Ovary (tissue), 9 donors: ENCODE measurements around the gene LMF1. TPM values are rescaled to one million over a fixed set of nuclear protein-coding genes. Genes with fewer than 3 reads are reported as not detected.

ENCODE experiments used
- DNase-seq, 5 donors: peaks; one replicate each; pipeline ENCODE4 v3.0.0-alpha.2; 2019 to 2020
- H3K27ac ChIP-seq, 2 donors: fragments of 200-600 bp; one replicate each; pipeline versions ENCODE4 v1.5.1 to v1.8.0; 2019 to 2022
- H3K27me3 ChIP-seq: fragments of 200-600 bp; one replicate; pipeline ENCODE4 v1.8.0; 2022
- H3K36me3 ChIP-seq: fragments of 200-600 bp; sonication (generic); one replicate; pipeline ENCODE4 v1.5.1; 2019
- H3K4me1 ChIP-seq: one replicate; pipeline ENCODE4 v1.8.1; 2013; ENCODE audit warnings: mild to moderate bottlenecking, moderate library complexity; ENCODE audit not compliant: insufficient read depth
- H3K4me3 ChIP-seq: fragments of 200-600 bp; sonication (generic); one replicate; pipeline ENCODE4 v1.5.1; 2017
- H3K9me3 ChIP-seq, 2 donors: fragments of 200-600 bp in 1 of 2; sonication (generic) in 1 of 2; one replicate each; pipeline versions ENCODE4 v1.5.1 to v1.8.1; 2013 to 2019; ENCODE audit warnings: mild to moderate bottlenecking in 1 of 2, moderate library complexity in 1 of 2
- EP300 ChIP-seq: sonication (generic); formaldehyde crosslinking; IDR thresholded peaks from one replicate; pipeline ENCODE4 v1.6.1; 2017; ENCODE audit warnings: antibody characterized with exemption
- POLR2A ChIP-seq: fragments of 450-650 bp; IDR thresholded peaks from one replicate; pipeline ENCODE4 v1.6.1; 2017; ENCODE audit warnings: antibody characterized with exemption, mild to moderate bottlenecking, moderate library complexity
- WGBS, 3 donors: extraction: QIAGEN DNeasy Blood & Tissue Kit in 1 of 3; methylation state at CpG; one replicate each; pipeline versions ENCODE4 v1.1.5 to v1.1.7; 2013 to 2017; 5-methylcytosine and 5-hydroxymethylcytosine counted together
- intact Hi-C, 4 donors: fragments of 100-400 bp; cut with DNase I; formaldehyde crosslinking; loops; one replicate each; pipeline versions ENCODE4 v1.11.0 to v1.15.1; 2022 to 2023
- polyA plus RNA-seq, 2 donors: library from polyadenylated mRNA; stranded (reverse); fragments of 200-250 nt in 1 of 2; fragments of 350-450 nt in 1 of 2; fragmentation: Illumina TruSeq in 1 of 2; extraction: RNeasy Lipid Tissue Mini Kit (QIAGEN cat#74804) in 1 of 2; gene quantifications; one replicate each; pipeline ENCODE4 v1.2.3, GENCODE V29; 2013 to 2014
- total RNA-seq, 7 donors: library from RNA; depleted of rRNA in 2 of 7; stranded (reverse); fragments of >200 nt in 2 of 7; fragmentation: NEBNext Ultra II Directional in 3 of 7; extraction: Animal tissue kit (Norgen Biotek cat#: 25700) in 3 of 7; gene quantifications; one replicate each; pipeline versions ENCODE4 v1.1.0 to v1.2.4, GENCODE V29; 2016 to 2023
- TF ChIP-seq, protein P1 (sequence below), 3 donors: fragments of 450-650 bp in 2 of 3; fragments of 200-600 bp in 1 of 3; IDR thresholded peaks; one replicate each; pipeline versions ENCODE4 v1.5.1 to v1.8.0; 2016 to 2022; ENCODE audit warnings: antibody characterized with exemption in 3 of 3, mild to moderate bottlenecking in 1 of 3
- donor health status: DM: no; HTN: no; CAD: no; lungs with moderate emphysema.
- donor health status: DM: no; HTN: no; CAD: no.
- donor health status: Bipolar disorder and iron deficiency.
- donor health status: DM: yes; HTN: yes; CAD: no.
- donor health status: DM: no; HTN: no; CAD: no.
- donor health status: DM: yes; HTN: yes; CAD: no.

Gene LMF1
- total and polyA plus RNA-seq, 9 donors = 7.8 to 31.9 (median 23.6) TPM

DNA sequence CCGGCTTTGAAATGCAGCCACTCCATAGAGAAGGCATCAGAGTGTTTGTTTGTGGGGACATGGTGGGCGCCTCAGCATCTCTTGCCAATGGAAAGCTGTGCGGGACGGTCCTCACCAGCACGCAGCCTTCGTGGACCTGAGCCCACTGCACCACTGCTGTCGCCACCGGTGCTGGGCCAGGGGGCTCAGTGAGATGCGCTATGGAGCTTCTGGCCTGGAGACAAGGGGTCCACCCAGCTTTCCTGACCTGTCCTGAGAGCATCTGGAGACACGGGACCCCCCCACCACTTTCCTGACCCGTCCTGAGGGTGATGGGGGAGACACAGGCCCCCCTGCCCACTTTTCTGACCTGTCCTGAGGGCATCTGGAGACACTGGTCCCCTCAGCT, 79.4 kb downstream of the LMF1 start:
- H3K4me3 ChIP-seq = no peak overlapping the region
- no peak overlapping the region for H3K27ac ChIP-seq
- H3K27me3 ChIP-seq = no peaks in the 10 kb centered on the region
- TF ChIP-seq EP300 (no peak), POLR2A (no peak)
- TF ChIP-seq, protein P1, sequence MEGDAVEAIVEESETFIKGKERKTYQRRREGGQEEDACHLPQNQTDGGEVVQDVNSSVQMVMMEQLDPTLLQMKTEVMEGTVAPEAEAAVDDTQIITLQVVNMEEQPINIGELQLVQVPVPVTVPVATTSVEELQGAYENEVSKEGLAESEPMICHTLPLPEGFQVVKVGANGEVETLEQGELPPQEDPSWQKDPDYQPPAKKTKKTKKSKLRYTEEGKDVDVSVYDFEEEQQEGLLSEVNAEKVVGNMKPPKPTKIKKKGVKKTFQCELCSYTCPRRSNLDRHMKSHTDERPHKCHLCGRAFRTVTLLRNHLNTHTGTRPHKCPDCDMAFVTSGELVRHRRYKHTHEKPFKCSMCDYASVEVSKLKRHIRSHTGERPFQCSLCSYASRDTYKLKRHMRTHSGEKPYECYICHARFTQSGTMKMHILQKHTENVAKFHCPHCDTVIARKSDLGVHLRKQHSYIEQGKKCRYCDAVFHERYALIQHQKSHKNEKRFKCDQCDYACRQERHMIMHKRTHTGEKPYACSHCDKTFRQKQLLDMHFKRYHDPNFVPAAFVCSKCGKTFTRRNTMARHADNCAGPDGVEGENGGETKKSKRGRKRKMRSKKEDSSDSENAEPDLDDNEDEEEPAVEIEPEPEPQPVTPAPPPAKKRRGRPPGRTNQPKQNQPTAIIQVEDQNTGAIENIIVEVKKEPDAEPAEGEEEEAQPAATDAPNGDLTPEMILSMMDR (IDR thresholded peaks at IDR 0.05) = no peak
- no peaks in the 10 kb centered on the region for H3K36me3 ChIP-seq
- intact Hi-C loops = no loop called here
- no peaks in the 10 kb centered on the region for H3K4me1 ChIP-seq
- WGBS, 3 donors = 80 to 92% (median 90%) methylated on average over 8 to 11 of the region's 11 CpGs
- H3K9me3 ChIP-seq = no peaks in the 10 kb centered on the region
- DNase-seq = no peak

GRCh38 chr16:890716-891352, 80.0 kb downstream of the LMF1 start:
- H3K4me3 ChIP-seq = no peak overlapping the region
- no peaks in the 10 kb centered on the region for H3K36me3 ChIP-seq
- no peak overlapping the region for H3K27ac ChIP-seq
- no peaks in the 10 kb centered on the region for H3K9me3 ChIP-seq
- DNase-seq = no peak
- H3K27me3 ChIP-seq = no peaks in the 10 kb centered on the region
- TF ChIP-seq POLR2A = no peak
- TF ChIP-seq, protein P1 (IDR thresholded peaks at IDR 0.05) = no peak
- TF ChIP-seq EP300 = no peak
- intact Hi-C loops = no loop called here
- WGBS, 3 donors = 65 to 85% (median 74%) methylated on average over 20 of the region's 20 CpGs
- H3K4me1 ChIP-seq = no peaks in the 10 kb centered on the region

DNA sequence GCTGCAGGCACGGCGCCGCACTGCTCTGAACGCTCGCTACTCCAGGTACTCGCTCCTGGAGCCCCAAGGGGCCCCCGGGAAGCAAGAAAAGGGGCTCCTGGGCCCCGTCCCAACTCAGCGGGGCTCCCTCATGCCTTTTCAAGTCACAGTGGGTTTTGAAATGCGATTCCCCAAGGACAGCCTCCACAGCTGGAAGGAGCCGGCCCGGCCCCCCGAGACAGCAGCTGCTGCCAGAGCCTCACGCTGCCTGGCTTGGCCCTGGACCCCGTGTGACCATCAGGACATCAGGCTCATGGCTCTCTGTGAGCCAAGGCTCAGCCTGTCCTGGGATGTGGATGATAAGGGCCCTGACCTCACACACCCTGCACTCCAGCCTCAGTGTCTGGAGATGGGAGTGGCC, 80.6 kb downstream of the LMF1 start:
- peak overlapping the region in 1 of 2 donors; percentile 27 for H3K27ac ChIP-seq
- no peak overlapping the region for H3K4me3 ChIP-seq
- no peaks in the 10 kb centered on the region for H3K4me1 ChIP-seq
- H3K36me3 ChIP-seq = no peaks in the 10 kb centered on the region
- DNase-seq = no peak
- intact Hi-C loops = no loop called here
- TF ChIP-seq POLR2A (no peak), EP300 (no peak)
- TF ChIP-seq, protein P1 (IDR thresholded peaks at IDR 0.05) = no peak
- no peaks in the 10 kb centered on the region for H3K27me3 ChIP-seq
- 63 to 72% (median 65%) methylated on average over 15 of the region's 15 CpGs for WGBS, 3 donors
- no peaks in the 10 kb centered on the region for H3K9me3 ChIP-seq

DNA sequence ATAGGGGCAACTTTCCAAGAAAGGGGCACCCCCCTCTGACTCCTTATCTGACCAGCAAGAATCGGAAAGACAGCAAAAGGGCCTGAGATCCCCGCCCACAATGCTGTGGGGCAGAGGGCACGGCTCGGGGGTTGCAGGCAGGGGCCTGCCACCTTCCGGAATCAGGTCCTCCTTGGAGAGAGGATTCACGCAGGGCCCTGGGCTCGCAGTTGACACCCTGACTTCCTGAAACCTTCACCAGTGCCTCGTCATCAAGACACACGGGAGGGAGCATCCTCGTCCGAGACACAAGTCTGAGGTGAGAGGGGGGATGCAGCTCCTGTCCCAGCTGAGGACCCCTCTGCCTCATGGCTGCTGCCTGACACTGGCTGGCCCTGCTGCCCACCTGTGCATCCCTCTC, 81.2 kb downstream of the LMF1 start:
- H3K4me1 ChIP-seq = no peaks in the 10 kb centered on the region
- intact Hi-C loops = no loop called here

More for the DNA sequence above, 81.2 kb downstream of the LMF1 start:
- TF ChIP-seq POLR2A = no peak
- TF ChIP-seq EP300 = no peak
- TF ChIP-seq, protein P1 (IDR thresholded peaks at IDR 0.05) = no peak
- H3K27me3 ChIP-seq = no peaks in the 10 kb centered on the region
- WGBS, 3 donors = 83 to 91% (median 88%) methylated on average over 11 of the region's 11 CpGs
- no peak overlapping the region for H3K27ac ChIP-seq
- no peak for DNase-seq
- H3K36me3 ChIP-seq = no peaks in the 10 kb centered on the region
- H3K9me3 ChIP-seq = no peaks in the 10 kb centered on the region
- no peak overlapping the region for H3K4me3 ChIP-seq
